Measurements from ENCODE around the gene SALL1.
A peak's percentile ranks its signal among the peaks of the same experiment; 100 is the strongest.

The SALL1 gene

GRCh38 chr16:51150888-51151320 is at the start of gene SALL1:
Gene SALL1, minus strand, starts transcription at chr16:51151270. Its CDS starts 29 bp downstream, at chr16:51151241.
- DNase-seq = no peak
- Histone ChIP-seq H3K27me3 (replicated peaks) (peaks cover 49% of the 10 kb centered on the region), H3K4me3 (ENCODE audit: low read depth, low read length) (peak within 1 kb of the TSS; percentile 64)

DNA sequence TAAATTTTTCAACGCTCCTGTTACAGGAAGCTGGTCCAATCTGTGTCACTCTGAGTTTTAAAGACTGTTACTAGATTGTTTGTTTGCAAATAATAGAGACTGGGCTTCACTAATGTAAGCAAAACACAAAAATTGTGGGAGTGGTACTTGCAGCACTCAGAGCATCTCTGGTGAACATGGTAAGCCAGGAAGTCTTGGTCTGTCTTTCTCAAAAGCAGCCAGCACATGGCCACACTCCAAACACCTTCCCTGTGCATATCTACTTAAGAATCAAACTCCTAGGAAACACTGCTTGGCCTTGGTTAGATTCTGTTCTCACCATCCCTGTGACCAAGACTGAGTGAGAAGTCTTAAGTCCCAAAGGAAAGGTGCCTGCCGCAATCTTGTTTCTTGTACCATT is 49.7 kb upstream of the SALL1 start:
- H3K4me3 ChIP-seq (ENCODE audit: low read depth, low read length) = no peak overlapping the region
- no peak for DNase-seq
- in situ Hi-C loops (cut with HindIII; ENCODE audit: low pct_ligation_motif_present, low sequenced_read_pairs) = no loop called here
- no peak for TF ChIP-seq CTCF (IDR thresholded peaks at IDR 0.05; ENCODE audit: low read depth, low read length, missing control alignments)
- no peaks in the 10 kb centered on the region for H3K27me3 ChIP-seq (replicated peaks)
- H3K36me3 ChIP-seq (replicated peaks) = no peaks in the 10 kb centered on the region
- H3K27ac ChIP-seq = no peak overlapping the region

More at GRCh38 chr16:51150888-51151320, at the start of gene SALL1:
- in situ Hi-C loops (cut with HindIII; ENCODE audit: low pct_ligation_motif_present, low sequenced_read_pairs) = no loop called here
- no peak within 1 kb of the TSS for H3K27ac ChIP-seq
- TF ChIP-seq CTCF (IDR thresholded peaks at IDR 0.05; ENCODE audit: low read depth, low read length, missing control alignments) = no peak
- no peaks in the 10 kb centered on the region for H3K36me3 ChIP-seq (replicated peaks)

DNA sequence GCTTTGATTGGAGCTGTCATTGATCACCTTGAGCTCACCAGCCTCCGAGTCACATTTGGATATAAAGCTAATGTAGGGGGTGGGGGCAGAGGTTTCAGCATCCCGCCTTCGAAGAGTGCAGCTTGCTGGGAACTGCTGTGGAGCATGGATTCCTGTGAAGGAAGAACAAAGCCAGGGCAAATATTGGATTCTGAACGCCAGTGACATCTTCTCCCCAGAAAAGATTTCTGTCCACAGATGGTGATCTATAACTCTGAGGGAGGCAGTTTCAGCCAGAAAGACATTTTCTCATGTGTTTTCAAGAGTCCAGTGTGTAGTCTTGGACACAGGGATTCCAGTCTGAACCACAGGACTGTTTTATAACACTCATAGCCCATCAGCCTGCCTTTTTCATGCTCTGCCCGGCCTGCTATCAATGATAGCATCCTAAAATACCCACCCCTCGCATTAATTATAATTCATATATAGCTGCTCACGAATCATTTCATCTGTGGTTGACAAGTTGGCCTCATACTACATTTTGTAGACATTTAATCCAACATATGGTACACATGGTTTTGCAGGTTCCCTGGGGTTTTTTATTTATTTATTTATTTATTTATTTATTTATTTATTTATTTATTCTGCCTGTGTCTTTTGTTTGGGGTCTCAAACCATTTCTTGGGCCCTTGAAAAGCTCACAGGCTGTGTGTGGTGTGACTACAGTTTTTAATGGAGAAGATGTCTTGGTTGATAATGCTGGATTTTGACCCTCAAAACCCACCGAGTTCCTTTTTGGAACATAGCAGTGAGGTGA is 47.1 kb upstream of the SALL1 start:
- H3K27me3 ChIP-seq (replicated peaks) = no peaks in the 10 kb centered on the region
- H3K36me3 ChIP-seq (replicated peaks) = no peaks in the 10 kb centered on the region
- no peak overlapping the region for H3K27ac ChIP-seq
- no peak for DNase-seq
- no peak overlapping the region for H3K4me3 ChIP-seq (ENCODE audit: low read depth, low read length)
- TF ChIP-seq CTCF (IDR thresholded peaks at IDR 0.05; ENCODE audit: low read depth, low read length, missing control alignments) = no peak
- in situ Hi-C loops (cut with HindIII; ENCODE audit: low pct_ligation_motif_present, low sequenced_read_pairs) = no loop called here

GRCh38 chr16:51193879-51194278 is 42.8 kb upstream of the SALL1 start:
- H3K36me3 ChIP-seq (replicated peaks) = no peaks in the 10 kb centered on the region
- no peak overlapping the region for H3K27ac ChIP-seq
- no peak for DNase-seq
- in situ Hi-C loops (cut with HindIII; ENCODE audit: low pct_ligation_motif_present, low sequenced_read_pairs) = no loop called here
- H3K4me3 ChIP-seq (ENCODE audit: low read depth, low read length) = no peak overlapping the region
- no peak for TF ChIP-seq CTCF (IDR thresholded peaks at IDR 0.05; ENCODE audit: low read depth, low read length, missing control alignments)
- no peaks in the 10 kb centered on the region for H3K27me3 ChIP-seq (replicated peaks)

GRCh38 chr16:51184702-51185433 is 33.8 kb upstream of the SALL1 start:
- H3K27ac ChIP-seq = no peak overlapping the region
- DNase-seq = no peak
- TF ChIP-seq CTCF (IDR thresholded peaks at IDR 0.05; ENCODE audit: low read depth, low read length, missing control alignments) = no peak
- H3K36me3 ChIP-seq (replicated peaks) = no peaks in the 10 kb centered on the region
- H3K4me3 ChIP-seq (ENCODE audit: low read depth, low read length) = no peak overlapping the region
- in situ Hi-C loops (cut with HindIII; ENCODE audit: low pct_ligation_motif_present, low sequenced_read_pairs) = no loop called here
- H3K27me3 ChIP-seq (replicated peaks) = no peaks in the 10 kb centered on the region
